A549 treated with RU486 at 1 μM for 4 hours (cell line): ENCODE measurements around the gene HIVEP1. TPM values are rescaled to one million over a fixed set of nuclear protein-coding genes. Genes with fewer than 3 reads are reported as not detected.

Source experiments
- total RNA-seq: library from RNA; stranded (reverse); fragments of 200-300 nt; extraction: Qiagen RNA extraction; gene quantifications from 5 replicates; pipeline ENCODE4 v1.2.3, GENCODE V29; 2022; ENCODE audit warnings: low read depth

Gene HIVEP1
- 10.7 to 12.9 TPM (median 12.3 TPM) in 5 replicates for total RNA-seq

GRCh38 chr6:12012038-12012557 is at the start of gene HIVEP1:
Gene HIVEP1, plus strand, starts transcription at chr6:12012312. Its CDS starts 3,317 bp downstream, at chr6:12015629.

Other genes with a start within 250 kb of the HIVEP1 start
- gene ADTRP, start 233.5 kb upstream of the HIVEP1 start, total RNA-seq: 0.37 to 1.0 TPM (median 0.64 TPM) in 5 replicates